Testis (tissue), 3 donors: ENCODE data around the gene TAF9B. TPM values are rescaled to one million over a fixed set of nuclear protein-coding genes. Genes with fewer than 3 reads are reported as not detected.
"Not testable (repeated sequence)": the region's sequence is repeated elsewhere in the genome, so short reads cannot be mapped to it uniquely, and the experiment has no call there.

Experiments used
- DNase-seq: peaks from one replicate; pipeline ENCODE4 v3.0.0-alpha.2; 2019
- H3K27ac ChIP-seq, 2 donors: fragments of 200-600 bp; sonication (generic); one replicate each; pipeline ENCODE4 v1.5.1; 2019
- H3K27me3 ChIP-seq: fragments of 200-600 bp; sonication (generic); one replicate; pipeline ENCODE4 v1.5.1; 2019
- H3K36me3 ChIP-seq: fragments of 200-600 bp; sonication (generic); one replicate; pipeline ENCODE4 v1.5.1; 2017; ENCODE audit warnings: low read depth; ENCODE audit errors: missing control alignments
- H3K4me1 ChIP-seq: fragments of 200-600 bp; sonication (generic); one replicate; pipeline ENCODE4 v1.5.1; 2019
- H3K4me3 ChIP-seq, 2 donors: fragments of 200-600 bp; sonication (generic); one replicate each; pipeline ENCODE4 v1.5.1; 2017 to 2019
- H3K9me3 ChIP-seq: fragments of 200-600 bp; sonication (generic); one replicate; pipeline ENCODE4 v1.5.1; 2017
- CTCF ChIP-seq, 3 experiments: fragments of 450-650 bp in 2 of 3; fragments of 200-600 bp in 1 of 3; sonication (generic) in 1 of 3; IDR thresholded peaks; one replicate each; pipeline ENCODE4 v1.5.1; 2016 to 2019; ENCODE audit warnings: antibody characterized with exemption in 3 of 3, mild to moderate bottlenecking in 2 of 3, moderate library complexity in 1 of 3
- POLR2A ChIP-seq: fragments of 450-650 bp; IDR thresholded peaks from one replicate; pipeline ENCODE4 v1.6.1; 2017; ENCODE audit warnings: antibody characterized with exemption, mild to moderate bottlenecking, moderate library complexity
- WGBS, 2 donors: methylation state at CpG; one replicate each; pipeline ENCODE4 v1.1.5; 2018; 5-methylcytosine and 5-hydroxymethylcytosine counted together
- intact Hi-C: fragments of 100-400 bp; cut with DNase I; formaldehyde crosslinking; loops from one replicate; pipeline ENCODE4 v1.15.1; 2023; ENCODE audit warnings: low total_unique reads
- polyA plus RNA-seq: library from polyadenylated mRNA; stranded (reverse); fragments of 350-450 nt; fragmentation: Illumina TruSeq; extraction: RNeasy Lipid Tissue Mini Kit (QIAGEN cat#74804); gene quantifications from one replicate; pipeline ENCODE4 v1.2.3, GENCODE V29; 2014; ENCODE audit warnings: low read depth, low replicate concordance; ENCODE audit not compliant: insufficient read depth
- total RNA-seq, 2 donors: library from RNA; depleted of rRNA; stranded (reverse); fragments of >200 nt; gene quantifications; one replicate each; pipeline ENCODE4 v1.2.3, GENCODE V29; 2016

The TAF9B gene
- total and polyA plus RNA-seq, 3 donors from 2014 or later: 15.4 to 21.3 (median 17.9) TPM

- no peak for TF ChIP-seq CTCF (IDR thresholded peaks at IDR 0.05)
- no peak for TF ChIP-seq POLR2A
- Histone ChIP-seq H3K36me3 (no peaks in the 10 kb centered on the region), H3K4me3 (no peak overlapping the region), H3K4me1 (no peaks in the 10 kb centered on the region), H3K9me3 (no peaks in the 10 kb centered on the region), H3K27me3 (no peaks in the 10 kb centered on the region), H3K27ac (no peak overlapping the region)
- no peak for DNase-seq
- intact Hi-C loops: no loop called here
- WGBS, 2 donors: 61 to 67% methylated on average over 1 of the region's 1 CpG
Measured at GRCh38 chrX:78165425-78165824, 26.0 kb upstream of the TAF9B start.

- H3K4me3 ChIP-seq, H3K27ac ChIP-seq, H3K36me3 ChIP-seq, H3K27me3 ChIP-seq, H3K4me1 ChIP-seq, intact Hi-C loops, H3K9me3 ChIP-seq, DNase-seq: not testable (repeated sequence)
- WGBS, 2 donors: 58 to 74% methylated on average over 1 to 4 of the region's 4 CpGs
Measured at GRCh38 chrX:78163175-78163574, 23.7 kb upstream of the TAF9B start.

DNA sequence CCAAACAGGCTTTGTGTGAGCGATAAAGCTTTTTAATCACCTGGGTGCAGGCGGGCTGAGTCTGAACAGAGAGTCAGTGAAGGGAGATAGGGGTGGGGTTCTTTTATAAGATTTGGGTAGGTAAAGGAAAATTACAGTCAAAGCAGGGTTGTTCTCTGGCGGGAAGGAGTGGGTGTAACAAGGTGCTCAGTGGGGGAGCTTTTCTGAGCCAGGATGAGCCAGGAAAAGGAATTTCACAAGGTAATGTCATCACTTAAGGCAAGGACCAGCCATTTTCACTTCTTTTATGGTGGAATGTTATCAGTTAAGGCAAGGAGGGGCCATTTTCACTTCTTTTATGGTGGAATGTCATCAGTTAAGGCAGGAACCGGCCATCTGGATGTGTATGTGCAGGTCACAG is 21.3 kb upstream of the TAF9B start:
- intact Hi-C loops, H3K27me3 ChIP-seq, H3K9me3 ChIP-seq, DNase-seq, H3K4me1 ChIP-seq, H3K4me3 ChIP-seq, H3K36me3 ChIP-seq, H3K27ac ChIP-seq: not testable (repeated sequence)
- WGBS, 2 donors: 72 to 76% methylated on average over 4 of the region's 4 CpGs

DNA sequence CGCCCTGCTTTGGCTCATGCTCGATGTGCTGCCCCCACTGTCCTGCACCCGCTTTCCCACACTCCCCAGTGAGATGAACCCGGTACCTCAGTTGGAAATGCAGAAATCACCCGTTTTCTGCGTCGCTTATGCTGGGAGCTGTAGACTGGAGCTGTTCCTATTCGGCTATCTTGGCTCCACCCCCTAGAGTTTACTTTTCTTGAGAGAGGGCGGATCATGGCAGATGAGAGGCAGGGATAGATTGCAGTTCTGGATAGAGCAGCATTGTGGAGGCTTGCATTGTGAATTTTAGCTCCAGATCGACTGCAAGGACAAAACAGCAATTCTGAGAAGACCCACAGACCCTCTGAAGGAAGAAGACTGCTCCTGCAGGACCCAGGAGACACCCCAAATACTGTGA is 18.4 kb upstream of the TAF9B start:
- DNase-seq, H3K4me3 ChIP-seq, H3K4me1 ChIP-seq, H3K27ac ChIP-seq, H3K36me3 ChIP-seq, intact Hi-C loops, H3K9me3 ChIP-seq, H3K27me3 ChIP-seq: not testable (repeated sequence)
- WGBS, 2 donors: 85 to 90% methylated on average over 10 of the region's 10 CpGs

GRCh38 chrX:78157373-78157772 is 17.9 kb upstream of the TAF9B start:
- not testable (repeated sequence) for DNase-seq

GRCh38 chrX:78147002-78147540 is 7.6 kb upstream of the TAF9B start:
- H3K27me3 ChIP-seq, H3K27ac ChIP-seq, H3K36me3 ChIP-seq, H3K4me3 ChIP-seq, intact Hi-C loops, H3K9me3 ChIP-seq, H3K4me1 ChIP-seq, DNase-seq: not testable (repeated sequence)
- 92 to 98% methylated on average over 5 of the region's 5 CpGs for WGBS, 2 donors

More at GRCh38 chrX:78157373-78157772, 17.9 kb upstream of the TAF9B start:
- H3K27me3 ChIP-seq, intact Hi-C loops, H3K9me3 ChIP-seq, H3K36me3 ChIP-seq, H3K27ac ChIP-seq, H3K4me1 ChIP-seq, H3K4me3 ChIP-seq: not testable (repeated sequence)
- 77 to 100% methylated on average over 1 to 2 of the region's 2 CpGs for WGBS, 2 donors

DNA sequence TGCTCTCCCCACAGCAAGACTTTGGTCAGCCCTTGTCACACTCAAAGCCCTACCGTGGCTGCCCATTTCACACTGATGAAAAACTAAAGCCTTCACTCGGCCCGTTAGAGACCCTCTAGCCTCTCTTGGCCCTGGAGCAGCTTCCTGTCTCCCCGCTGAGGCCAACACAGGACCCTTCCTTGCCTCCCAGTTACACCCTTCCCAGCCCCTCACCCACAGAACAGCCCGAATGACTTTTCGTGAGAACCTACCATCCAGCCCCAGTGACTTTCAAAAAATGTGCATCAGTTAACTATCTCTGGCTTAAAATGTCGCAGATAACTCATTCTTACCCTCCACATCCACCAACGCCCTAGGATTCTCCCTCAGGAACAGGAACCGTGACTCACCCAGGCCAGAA is 756 bp upstream of the TAF9B start:
- WGBS, 2 donors: 59 to 77% methylated on average over 9 of the region's 9 CpGs
- H3K27me3 ChIP-seq: no peaks in the 10 kb centered on the region
- intact Hi-C loops: no loop called here
- no peaks in the 10 kb centered on the region for H3K9me3 ChIP-seq
- H3K36me3 ChIP-seq: no peaks in the 10 kb centered on the region
- H3K4me1 ChIP-seq: no peaks in the 10 kb centered on the region
- DNase-seq: no peak
- TF ChIP-seq CTCF (IDR thresholded peaks at IDR 0.05) (no peak), POLR2A (no peak)
- H3K27ac ChIP-seq: no peak overlapping the region
- no peak overlapping the region for H3K4me3 ChIP-seq
